HEK293 (cell line): Measurements from ENCODE around the gene RELCH.

Experiments used
- CTCF ChIP-seq: fragments of 450-650 bp; formaldehyde crosslinking; IDR thresholded peaks from 2 replicates; pipeline ENCODE4 v1.5.1; 2016; ENCODE audit warnings: missing biosample characterization, missing genetic modification characterization
- REST ChIP-seq: fragments of 450-650 bp; formaldehyde crosslinking; IDR thresholded peaks from 2 replicates; pipeline ENCODE4 v1.5.1; 2016; ENCODE audit warnings: missing biosample characterization, missing genetic modification characterization
- ZBTB44 ChIP-seq: fragments of 450-650 bp; IDR thresholded peaks from 2 replicates; pipeline ENCODE4 v1.5.1; 2018; ENCODE audit warnings: missing biosample characterization, mild to moderate bottlenecking, missing genetic modification characterization
- ZBTB7A ChIP-seq: fragments of 450-650 bp; formaldehyde crosslinking; IDR thresholded peaks from 2 replicates; pipeline ENCODE4 v1.5.1; 2016; ENCODE audit warnings: low read depth, missing biosample characterization, missing genetic modification characterization
- ZBTB8A ChIP-seq: fragments of 450-650 bp; formaldehyde crosslinking; IDR thresholded peaks from 2 replicates; pipeline ENCODE4 v1.5.1; 2016; ENCODE audit warnings: missing biosample characterization, missing genetic modification characterization
- ZNF146 ChIP-seq: fragments of 450-650 bp; formaldehyde crosslinking; IDR thresholded peaks from 2 replicates; pipeline ENCODE4 v1.5.1; 2016; ENCODE audit warnings: missing biosample characterization, missing genetic modification characterization
- ZNF184 ChIP-seq: fragments of 450-650 bp; IDR thresholded peaks from 2 replicates; pipeline ENCODE4 v1.5.1; 2018; ENCODE audit warnings: missing biosample characterization, mild to moderate bottlenecking, missing genetic modification characterization
- ZNF274 ChIP-seq, 2 experiments: fragments of 200-500 bp in 1 of 2; fragments of 450-650 bp in 1 of 2; sonication (Bioruptor generic) in 1 of 2; formaldehyde crosslinking in 1 of 2; IDR thresholded peaks; 2 replicates each; pipeline versions ENCODE4 v1.5.1 to v1.6.1; 2014 to 2016; ENCODE audit warnings: borderline replicate concordance in 1 of 2, inconsistent platforms in 1 of 2, low read length in 1 of 2, missing biosample characterization in 1 of 2, missing genetic modification characterization in 1 of 2
- ZNF354C ChIP-seq: fragments of 450-650 bp; formaldehyde crosslinking; IDR thresholded peaks from 2 replicates; pipeline ENCODE4 v1.5.1; 2016; ENCODE audit warnings: missing biosample characterization, missing genetic modification characterization, low read depth, borderline replicate concordance

- no peak for TF ChIP-seq ZNF354C (tag by site-specific recombination)
- TF ChIP-seq ZBTB8A (tag by site-specific recombination), result no peak
- no peak for TF ChIP-seq ZNF274 (IDR thresholded peaks at IDR 0.05; ENCODE audit: low read length)
- no peak for TF ChIP-seq ZNF274 (tag by site-specific recombination; IDR thresholded peaks at IDR 0.05; ENCODE audit: borderline replicate concordance)
- no peak for TF ChIP-seq CTCF (tag by site-specific recombination)
- no peak for TF ChIP-seq ZNF146 (tag by site-specific recombination)
- no peak for TF ChIP-seq ZBTB44 (tag by site-specific recombination)
- no peak for TF ChIP-seq ZNF184
- no peak for TF ChIP-seq ZBTB7A (tag by site-specific recombination)
- TF ChIP-seq REST (tag by site-specific recombination), result no peak
Measured at GRCh38 chr18:62318228-62319180, 131.4 kb downstream of the RELCH start.
